GM12873 (cell line): ENCODE measurements around the gene MTUS2.

ENCODE experiments used
- TF ChIP-seq, protein P1 (sequence below): IDR thresholded peaks from 2 replicates; pipeline ENCODE4 v1.5.1; 2012; ENCODE audit warnings: low read depth, mild to moderate bottlenecking, moderate library complexity, low read length, control low read depth; ENCODE audit not compliant: insufficient read depth; ENCODE audit errors: missing control alignments

Gene MTUS2

GRCh38 chr13:29339386-29340272 is 519.5 kb downstream of the MTUS2 start:
- TF ChIP-seq, protein P1, sequence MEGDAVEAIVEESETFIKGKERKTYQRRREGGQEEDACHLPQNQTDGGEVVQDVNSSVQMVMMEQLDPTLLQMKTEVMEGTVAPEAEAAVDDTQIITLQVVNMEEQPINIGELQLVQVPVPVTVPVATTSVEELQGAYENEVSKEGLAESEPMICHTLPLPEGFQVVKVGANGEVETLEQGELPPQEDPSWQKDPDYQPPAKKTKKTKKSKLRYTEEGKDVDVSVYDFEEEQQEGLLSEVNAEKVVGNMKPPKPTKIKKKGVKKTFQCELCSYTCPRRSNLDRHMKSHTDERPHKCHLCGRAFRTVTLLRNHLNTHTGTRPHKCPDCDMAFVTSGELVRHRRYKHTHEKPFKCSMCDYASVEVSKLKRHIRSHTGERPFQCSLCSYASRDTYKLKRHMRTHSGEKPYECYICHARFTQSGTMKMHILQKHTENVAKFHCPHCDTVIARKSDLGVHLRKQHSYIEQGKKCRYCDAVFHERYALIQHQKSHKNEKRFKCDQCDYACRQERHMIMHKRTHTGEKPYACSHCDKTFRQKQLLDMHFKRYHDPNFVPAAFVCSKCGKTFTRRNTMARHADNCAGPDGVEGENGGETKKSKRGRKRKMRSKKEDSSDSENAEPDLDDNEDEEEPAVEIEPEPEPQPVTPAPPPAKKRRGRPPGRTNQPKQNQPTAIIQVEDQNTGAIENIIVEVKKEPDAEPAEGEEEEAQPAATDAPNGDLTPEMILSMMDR = no peak

DNA sequence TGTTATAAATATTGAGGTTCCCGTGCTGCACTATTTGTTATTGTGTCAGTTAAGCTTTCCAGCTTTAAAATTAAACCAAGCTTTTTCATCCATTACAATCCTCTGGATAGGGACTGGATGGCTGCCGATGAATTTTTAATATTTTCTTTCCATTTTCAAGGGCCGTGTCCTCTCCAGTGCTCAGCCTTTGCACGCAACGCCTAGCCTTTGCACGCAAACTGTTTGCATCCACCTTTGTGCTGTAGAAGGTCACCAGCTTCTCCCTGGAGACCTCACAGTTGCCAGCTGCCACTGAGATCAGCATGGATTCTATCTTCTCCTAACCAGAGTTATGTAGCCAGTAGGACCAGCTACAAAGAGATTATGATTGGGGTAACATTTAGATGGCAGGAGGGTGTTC is 534.9 kb downstream of the MTUS2 start:
- TF ChIP-seq, protein P1 = no peak

GRCh38 chr13:29359181-29359580 is 539.0 kb downstream of the MTUS2 start:
- TF ChIP-seq, protein P1 = no peak

DNA sequence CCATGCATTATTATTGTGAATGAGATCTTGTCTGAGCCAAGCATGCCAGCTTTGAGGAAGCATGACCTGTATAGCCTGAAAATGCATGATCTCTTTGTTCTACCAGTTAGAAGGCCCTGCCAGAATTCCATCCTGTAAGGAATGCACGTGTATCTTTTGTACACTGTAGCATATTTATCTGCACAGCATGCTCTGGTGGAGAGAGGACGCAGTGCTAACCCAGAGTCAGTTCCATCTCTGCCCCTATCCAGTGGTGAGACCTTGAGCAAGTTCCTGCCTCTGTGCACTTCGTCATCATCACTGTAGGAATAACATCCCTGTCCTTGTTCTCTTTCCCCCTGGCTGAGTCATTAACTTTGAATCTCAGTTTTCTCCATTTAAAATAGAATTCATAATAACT is 541.6 kb downstream of the MTUS2 start:
- TF ChIP-seq, protein P1 = no peak

- TF ChIP-seq, protein P1 = peak; percentile 99
Observed at GRCh38 chr13:29362849-29363604, 542.9 kb downstream of the MTUS2 start.

GRCh38 chr13:29369060-29369743 is 549.1 kb downstream of the MTUS2 start:
- TF ChIP-seq, protein P1 = peak; percentile 61

DNA sequence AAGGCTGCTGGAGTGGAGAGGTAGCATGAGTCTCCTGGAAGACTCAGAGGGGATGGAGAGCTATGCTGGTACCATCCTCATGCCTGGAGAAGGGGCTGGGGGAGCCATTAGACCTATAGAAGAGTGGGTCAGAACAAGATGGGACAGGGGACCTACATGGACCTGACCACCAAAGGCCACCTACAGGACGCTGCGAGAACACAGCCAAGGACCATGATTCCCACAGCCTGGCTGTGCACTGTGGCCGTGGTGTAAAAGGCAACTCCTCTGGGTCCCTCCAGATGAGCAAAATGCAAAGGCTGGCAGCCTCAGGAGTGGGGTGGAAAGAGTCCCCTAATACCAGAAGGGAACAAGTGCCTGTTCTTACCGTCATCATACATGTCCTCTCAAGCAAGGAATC is 559.1 kb downstream of the MTUS2 start:
- TF ChIP-seq, protein P1 = no peak
